Raji (cell line): ENCODE data around the gene YEATS2.
A peak's percentile ranks its signal among the peaks of the same experiment; 100 is the strongest.

Source experiments
- POLR2A ChIP-seq: IDR thresholded peaks from 2 replicates; pipeline ENCODE4 v1.6.1; 2011; ENCODE audit warnings: low read depth, low read length, control low read depth; ENCODE audit not compliant: insufficient read depth

YEATS2 gene

DNA sequence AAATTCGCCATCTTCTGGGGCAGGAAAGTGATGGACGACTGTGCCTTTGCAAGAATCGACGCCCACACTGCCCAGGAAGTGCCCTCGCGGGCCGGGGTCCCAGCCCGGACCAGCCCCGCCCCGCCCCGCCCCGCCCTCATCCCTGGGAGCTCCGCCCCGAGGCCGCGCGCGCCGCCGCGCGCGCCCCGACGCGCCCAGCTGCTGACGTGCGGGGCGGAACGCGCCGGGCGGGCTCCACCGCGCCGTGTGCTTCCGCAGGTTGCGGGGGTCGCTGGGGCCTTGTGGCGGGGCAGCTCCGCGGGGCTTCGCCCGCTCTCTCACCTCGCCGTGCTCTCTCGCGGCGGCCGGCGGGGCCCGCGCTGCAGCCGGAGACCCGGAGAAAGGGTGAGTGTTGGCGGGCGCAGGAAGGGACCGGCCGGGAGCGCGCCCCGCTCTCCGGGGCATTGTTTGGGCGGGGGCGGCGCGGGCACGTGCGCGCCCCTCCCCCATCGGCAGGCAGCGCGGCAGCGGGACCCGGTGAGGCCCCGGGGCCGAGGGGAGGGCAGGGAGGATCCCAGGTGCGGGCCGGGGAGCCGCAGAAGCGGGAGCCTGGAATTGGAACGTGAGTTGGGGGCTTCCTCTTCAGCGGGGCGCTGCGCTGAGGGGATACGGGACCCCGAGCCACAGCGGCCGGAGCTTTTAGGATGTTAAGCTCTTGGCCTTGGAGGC, at the start of gene YEATS2:
Gene YEATS2 (plus strand): TSS at position 188 of the 708 bp plus-strand sequence. CDS start 17,366 bp downstream, outside the sequence.
- TF ChIP-seq POLR2A: peak; percentile 84

DNA sequence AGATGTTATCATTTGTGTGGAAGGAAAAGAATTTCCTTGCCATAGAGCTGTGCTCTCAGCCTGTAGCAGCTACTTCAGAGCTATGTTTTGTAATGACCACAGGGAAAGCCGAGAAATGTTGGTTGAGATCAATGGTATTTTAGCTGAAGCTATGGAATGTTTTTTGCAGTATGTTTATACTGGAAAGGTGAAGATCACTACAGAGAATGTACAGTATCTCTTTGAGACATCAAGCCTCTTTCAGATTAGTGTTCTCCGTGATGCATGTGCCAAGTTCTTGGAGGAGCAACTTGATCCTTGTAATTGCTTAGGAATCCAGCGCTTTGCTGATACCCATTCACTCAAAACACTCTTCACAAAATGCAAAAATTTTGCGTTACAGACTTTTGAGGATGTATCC, 47.0 kb upstream of the YEATS2 start:
- TF ChIP-seq POLR2A: no peak

DNA sequence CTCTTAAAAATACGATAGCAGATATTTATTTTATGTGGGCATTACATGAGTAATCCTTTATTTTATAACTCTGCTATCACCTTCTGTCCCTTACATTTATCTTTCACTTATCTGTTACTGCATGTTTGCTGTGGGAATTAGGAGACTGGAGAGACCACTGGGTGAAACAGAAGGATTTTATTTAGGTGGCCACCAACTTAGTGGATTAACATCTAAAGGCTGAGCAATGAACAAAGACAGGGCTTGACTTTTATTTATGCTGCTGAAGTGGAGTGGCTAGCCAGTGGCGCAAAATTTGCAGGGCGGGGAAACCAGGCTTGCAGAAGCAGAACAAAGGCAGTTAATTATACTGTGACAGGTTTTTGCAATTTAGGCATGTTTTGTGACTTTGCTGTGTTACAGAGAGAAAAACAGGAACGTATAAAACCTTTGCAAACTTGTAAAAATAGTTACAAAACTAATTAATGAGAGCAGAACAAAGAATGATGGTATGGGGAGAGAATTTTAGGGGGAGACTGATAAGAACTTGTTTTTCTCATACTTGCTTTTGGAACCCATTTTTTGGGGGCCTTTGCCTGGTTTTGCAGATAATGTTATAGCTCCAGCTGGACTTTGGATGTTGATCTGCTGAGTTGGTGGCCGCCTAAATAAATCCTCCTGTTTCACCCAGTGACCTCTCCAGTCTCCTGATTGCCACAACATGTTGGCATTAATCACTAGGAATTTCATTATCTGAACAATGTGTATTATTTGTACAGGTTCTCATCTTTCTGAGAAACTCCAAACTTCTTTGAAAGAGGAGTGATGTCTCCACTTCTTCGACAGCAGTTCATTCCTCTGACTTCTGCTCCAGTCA, 44.2 kb upstream of the YEATS2 start:
- no peak for TF ChIP-seq POLR2A

DNA sequence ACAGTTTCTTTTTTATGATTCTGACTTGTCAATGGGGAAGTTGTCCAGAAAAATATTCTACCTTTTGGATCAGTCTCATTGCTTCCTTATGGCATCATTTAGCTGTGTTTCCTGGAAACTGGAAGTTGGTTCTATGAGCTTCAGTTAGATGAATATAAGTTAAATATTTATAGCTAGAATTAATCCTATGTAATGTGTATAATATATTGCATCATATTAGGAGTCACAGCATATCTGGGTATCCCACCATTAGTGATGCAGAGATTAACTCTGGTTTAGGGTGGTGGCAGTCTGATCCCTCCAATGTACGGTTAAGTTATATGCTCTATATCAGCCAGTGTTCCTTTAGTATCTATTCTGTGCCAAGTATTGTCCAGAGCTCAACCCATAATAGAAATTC, 42.9 kb upstream of the YEATS2 start:
- no peak for TF ChIP-seq POLR2A

DNA sequence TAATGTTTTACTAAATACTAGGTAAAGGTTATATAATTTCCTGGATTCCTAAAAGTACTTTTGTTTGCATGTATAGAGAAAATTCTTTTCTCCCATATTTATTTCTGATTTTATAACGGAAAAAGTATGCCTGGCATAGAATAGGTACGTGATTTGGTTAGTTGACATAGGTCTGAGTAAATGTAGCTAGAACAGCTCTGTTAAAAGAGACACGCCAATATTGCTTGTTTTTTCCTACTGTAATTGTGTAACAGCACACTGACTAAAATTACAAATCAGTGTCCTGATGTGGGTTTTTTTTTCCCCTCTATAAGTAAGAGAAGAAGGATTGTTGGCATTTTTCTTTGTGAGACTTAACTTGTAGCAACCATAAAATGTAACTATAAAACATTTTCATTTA, 35.5 kb upstream of the YEATS2 start:
- no peak for TF ChIP-seq POLR2A

DNA sequence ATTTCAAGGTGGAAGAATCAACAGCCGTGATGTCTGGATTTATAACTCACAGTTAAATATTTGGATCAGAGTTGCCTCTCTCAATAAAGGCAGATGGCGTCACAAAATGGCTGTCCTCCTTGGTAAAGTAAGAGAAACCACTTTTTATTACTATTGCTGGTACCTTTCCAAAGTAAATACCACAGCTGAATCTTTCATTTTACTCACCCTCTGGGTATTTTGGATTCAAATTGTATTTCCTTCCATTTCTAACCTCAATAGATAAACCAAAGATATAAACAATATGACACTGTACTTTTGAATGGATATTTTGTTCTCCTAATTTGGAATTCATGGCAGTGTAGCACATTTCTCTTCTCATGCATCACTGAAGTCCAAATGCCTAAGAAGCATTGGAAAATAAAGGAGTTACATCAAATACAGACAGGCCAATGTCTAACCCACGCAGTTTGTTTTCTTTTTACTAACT, 32.6 kb upstream of the YEATS2 start:
- TF ChIP-seq POLR2A: no peak

DNA sequence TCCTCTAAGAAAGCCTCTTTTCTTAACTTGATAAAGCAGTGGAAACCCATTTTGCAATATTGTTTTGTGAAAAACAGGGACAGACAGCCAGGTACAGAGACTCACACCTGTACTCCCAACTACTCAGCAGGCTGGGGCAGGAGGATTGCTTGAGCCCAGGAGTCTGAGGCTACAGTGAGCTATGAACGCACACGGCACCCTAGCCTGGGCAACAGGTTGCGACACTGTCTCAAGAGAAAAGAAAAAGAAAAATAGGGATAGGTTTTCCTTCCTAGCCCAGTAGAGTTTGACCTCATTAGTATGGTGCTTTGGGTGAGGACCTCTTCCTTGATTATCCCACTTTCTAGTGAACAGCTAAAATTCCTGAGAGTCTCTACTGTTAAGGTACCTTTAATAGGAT, 17.5 kb upstream of the YEATS2 start:
- no peak for TF ChIP-seq POLR2A

DNA sequence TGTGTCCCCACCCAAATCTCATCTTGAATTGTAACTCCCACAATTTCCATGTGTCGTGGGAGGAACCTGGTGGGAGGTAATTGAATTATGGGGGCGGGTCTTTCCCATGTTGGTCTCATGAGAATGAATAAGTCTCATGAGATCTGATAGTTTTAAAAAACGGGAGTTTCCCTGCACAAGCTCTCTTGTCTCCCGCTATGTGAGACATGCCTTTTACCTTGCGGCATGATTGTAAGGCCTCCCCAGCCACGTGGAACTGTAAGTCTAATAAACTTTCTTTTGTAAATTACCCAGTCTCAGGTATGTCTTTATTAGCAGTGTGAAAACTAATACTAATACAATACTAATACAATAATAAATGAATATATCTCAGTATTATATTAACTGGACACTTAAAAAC, 9.9 kb upstream of the YEATS2 start:
- no peak for TF ChIP-seq POLR2A

DNA sequence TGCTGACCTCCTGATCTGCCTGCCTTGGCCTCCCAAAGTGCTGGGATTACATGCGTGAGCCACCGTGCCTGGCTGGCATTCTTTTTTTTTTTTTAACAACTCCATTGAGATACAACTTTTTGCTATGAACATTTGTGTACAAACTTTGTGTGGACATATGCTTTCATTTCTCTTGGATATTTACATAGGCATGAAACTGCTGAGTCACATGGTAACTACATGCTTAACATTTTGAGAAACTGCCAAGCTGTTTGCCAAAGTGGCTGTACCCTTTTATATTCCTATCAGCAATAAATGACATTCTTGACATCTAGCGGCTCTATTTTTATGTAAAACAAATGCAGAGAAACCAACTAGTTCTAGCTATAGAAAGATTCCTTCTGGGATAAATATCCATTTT, 8.7 kb upstream of the YEATS2 start:
- TF ChIP-seq POLR2A: no peak

DNA sequence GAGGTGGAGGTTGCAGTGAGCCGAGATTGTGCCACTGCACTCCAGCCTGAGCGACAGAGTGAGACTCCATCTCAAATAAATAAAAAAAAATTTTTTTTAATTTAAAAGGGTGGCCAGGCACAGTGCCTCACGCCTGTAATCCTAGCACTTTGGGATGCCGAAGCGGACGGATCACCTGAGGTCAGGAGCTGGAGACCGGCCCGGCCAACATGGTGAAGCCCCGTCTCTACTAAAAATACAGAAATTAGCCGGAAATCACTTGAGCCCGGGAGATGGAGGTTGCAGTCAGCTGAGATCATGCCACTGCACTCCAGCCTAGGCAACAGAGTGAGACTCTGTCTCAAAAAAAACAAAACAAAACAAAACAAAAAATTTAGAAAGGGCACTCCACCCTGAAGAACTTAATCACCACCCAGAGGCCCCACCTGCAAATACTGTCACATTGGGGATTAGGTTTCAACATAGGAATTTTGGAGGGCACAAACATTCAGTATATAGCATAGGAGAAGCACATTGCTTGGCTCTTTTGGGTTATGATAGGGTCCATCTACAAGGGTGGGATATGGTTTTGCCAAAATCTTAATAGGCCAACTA, 7.1 kb upstream of the YEATS2 start:
- TF ChIP-seq POLR2A: no peak

DNA sequence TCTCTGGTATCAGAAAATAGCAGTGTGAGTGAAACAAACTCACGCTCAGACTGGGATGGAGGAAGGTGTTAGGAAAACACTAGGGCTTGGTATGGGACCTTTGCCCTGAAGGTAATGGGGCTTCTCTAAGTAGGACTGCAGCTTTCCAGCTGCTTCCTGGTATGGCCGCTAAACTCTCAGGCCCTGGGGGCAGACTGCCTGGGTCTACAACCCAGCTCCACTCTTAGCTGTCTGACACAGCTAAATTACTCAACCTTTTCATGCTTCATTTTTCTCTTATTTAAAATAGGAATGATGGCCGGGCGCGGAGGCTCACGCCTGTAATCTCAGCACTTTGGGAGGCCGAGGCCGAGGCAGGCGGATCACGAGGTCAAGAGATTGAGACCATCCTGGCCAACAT, 5.2 kb upstream of the YEATS2 start:
- no peak for TF ChIP-seq POLR2A

DNA sequence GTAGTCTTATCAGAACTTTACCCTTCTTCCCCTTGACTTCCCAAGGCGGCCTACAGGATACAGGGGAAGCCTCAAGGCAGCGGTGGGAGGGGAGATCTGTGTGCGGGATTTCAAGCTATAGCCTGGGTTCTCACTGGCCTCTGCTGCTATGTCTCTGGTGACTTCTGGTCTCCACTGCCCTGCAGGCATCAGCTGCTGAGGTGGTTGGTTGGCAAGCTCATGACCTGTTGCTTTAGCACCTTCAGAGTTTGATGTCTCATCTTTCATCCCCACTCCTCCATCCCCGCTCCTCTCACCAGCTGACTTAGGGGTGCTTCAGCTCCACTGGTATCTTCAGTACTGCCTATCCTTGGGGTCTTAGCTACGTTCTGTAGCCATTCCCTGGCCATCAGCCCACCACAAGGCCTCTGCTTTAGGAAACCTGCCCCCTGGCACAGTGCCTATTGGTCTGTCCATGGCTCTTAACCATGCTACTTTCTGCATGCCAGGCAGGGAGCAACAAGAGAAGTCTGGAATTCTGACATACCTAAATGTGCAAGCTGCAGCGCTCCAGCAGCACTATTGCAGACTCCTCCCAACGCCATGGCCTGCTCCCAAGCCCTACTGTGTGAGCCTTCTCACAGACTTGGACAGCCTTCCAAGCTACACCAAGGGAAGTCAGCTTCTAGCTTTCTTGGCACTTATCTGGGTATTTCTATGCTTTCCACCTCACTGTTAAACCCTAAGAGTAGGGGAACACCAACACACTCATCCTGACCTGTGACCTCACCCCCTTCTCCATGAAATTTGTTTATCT, 1.8 kb upstream of the YEATS2 start:
- no peak for TF ChIP-seq POLR2A

DNA sequence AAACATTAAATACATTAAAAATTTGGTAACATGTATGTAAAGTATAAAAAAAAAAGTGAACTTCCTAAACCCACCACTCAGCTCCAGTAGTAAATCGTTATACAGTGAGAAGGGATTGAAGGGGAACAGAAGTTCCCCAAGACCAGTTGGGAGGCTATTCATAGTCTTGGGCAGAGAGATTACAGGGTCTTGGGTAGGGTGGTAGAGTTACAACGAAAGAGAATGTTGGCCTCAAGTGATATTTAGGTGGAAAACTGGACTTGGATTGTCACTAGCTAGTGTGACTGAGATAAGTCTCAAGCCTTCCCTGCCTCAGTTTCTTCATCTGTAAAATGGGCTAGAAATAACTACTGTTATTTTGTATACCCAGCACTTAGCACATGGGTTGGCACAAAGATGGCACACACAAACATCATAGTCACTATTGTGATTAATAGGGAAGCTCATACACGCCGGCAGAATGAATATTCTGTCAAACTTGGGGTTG, 431 bp upstream of the YEATS2 start:
- no peak for TF ChIP-seq POLR2A

DNA sequence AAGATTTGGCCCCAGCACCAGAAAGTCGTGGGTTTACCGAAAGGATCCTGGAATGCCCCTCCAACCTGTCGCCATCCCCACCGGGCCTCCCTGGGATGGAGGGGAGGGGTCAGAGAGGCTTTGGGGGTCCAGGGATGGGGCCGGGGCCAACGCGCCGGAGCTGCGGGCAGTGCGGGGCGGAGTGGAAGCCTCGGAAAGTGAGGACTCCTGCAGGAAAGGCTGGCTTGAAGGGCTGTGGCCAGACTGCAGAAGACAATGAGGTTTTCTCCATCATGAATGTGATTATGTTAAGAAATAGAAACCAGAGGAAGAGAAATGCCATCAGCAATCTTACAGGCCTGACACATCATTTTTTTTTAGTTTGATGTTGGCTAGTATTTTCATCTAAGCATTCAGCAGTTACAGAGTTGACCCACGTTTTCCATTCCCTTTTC, 738 bp downstream of the YEATS2 start:
- TF ChIP-seq POLR2A: no peak

DNA sequence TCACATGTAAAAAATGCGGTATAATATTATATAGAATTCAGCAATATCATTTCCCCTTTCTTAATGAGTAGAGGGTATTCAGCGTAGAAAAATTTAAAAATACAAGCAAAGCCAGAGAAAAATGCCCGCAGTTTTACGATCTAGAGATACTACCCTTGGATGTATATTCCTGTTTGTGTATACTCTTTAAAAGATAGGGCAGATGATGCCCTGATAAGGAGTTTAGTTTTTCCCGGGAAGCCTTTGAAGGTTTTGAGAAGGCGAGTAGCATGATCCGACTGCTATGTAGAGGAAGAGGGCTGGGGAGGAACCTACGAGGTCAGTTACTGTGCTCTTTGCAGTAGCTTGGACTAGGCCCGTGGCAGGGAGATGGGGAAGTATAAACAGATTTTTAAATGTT, 1.2 kb downstream of the YEATS2 start:
- TF ChIP-seq POLR2A: no peak
